Thymus (tissue), 11 donors: ENCODE data around the gene ASTN2. TPM values are rescaled to one million over a fixed set of nuclear protein-coding genes. Genes with fewer than 3 reads are reported as not detected.
A peak's percentile ranks its signal among the peaks of the same experiment; 100 is the strongest.

ENCODE experiments used
- DNase-seq, 9 donors: peaks; one replicate each; pipeline ENCODE4 v3.0.0-alpha.2; 2013; ENCODE audit warnings: low spot score in 9 of 9, low read depth in 6 of 9, missing footprints in 1 of 9
- H3K27ac ChIP-seq, 2 donors: one replicate each; pipeline ENCODE4 v1.5.1; 2013; ENCODE audit warnings: control low read depth in 1 of 2, low read depth in 1 of 2, low read length in 1 of 2, mild to moderate bottlenecking in 1 of 2, moderate library complexity in 1 of 2
- H3K27me3 ChIP-seq, 2 donors: one replicate each; pipeline ENCODE4 v1.5.1; 2013; ENCODE audit warnings: low read length in 1 of 2; ENCODE audit not compliant: control insufficient read depth in 2 of 2, insufficient read depth in 1 of 2
- H3K36me3 ChIP-seq, 2 donors: one replicate each; pipeline ENCODE4 v1.5.1; 2013; ENCODE audit warnings: low read length in 1 of 2, mild to moderate bottlenecking in 1 of 2, moderate library complexity in 1 of 2; ENCODE audit not compliant: control insufficient read depth in 2 of 2, insufficient read depth in 2 of 2
- H3K4me1 ChIP-seq, 2 donors: one replicate each; pipeline ENCODE4 v1.5.1; 2013; ENCODE audit warnings: low read length in 2 of 2; ENCODE audit not compliant: control insufficient read depth in 2 of 2, insufficient read depth in 2 of 2
- H3K4me3 ChIP-seq, 2 donors: one replicate each; pipeline ENCODE4 v1.5.1; 2013; ENCODE audit warnings: low read length in 2 of 2, control low read depth in 1 of 2, mild to moderate bottlenecking in 1 of 2
- H3K9me3 ChIP-seq, 2 donors: one replicate each; pipeline ENCODE4 v1.5.1; 2013; ENCODE audit warnings: low read length in 1 of 2, mild to moderate bottlenecking in 1 of 2; ENCODE audit not compliant: control insufficient read depth in 2 of 2, insufficient read depth in 1 of 2
- WGBS: extraction: QIAGEN DNeasy Blood & Tissue Kit; methylation state at CpG from one replicate; pipeline ENCODE4 v1.1.7; 2013; 5-methylcytosine and 5-hydroxymethylcytosine counted together
- polyA plus RNA-seq: library from polyadenylated mRNA; stranded (reverse); fragments of 200-250 nt; gene quantifications from one replicate; pipeline ENCODE4 v1.2.3, GENCODE V29; 2013
- total RNA-seq: library from RNA; stranded (reverse); fragments of 120-200 nt; gene quantifications from one replicate; pipeline ENCODE4 v1.2.4, GENCODE V29; 2013
- donor health status: healthy.

ASTN2 gene
- total and polyA plus RNA-seq, 2 donors = 5.8 to 5.9 TPM

DNA sequence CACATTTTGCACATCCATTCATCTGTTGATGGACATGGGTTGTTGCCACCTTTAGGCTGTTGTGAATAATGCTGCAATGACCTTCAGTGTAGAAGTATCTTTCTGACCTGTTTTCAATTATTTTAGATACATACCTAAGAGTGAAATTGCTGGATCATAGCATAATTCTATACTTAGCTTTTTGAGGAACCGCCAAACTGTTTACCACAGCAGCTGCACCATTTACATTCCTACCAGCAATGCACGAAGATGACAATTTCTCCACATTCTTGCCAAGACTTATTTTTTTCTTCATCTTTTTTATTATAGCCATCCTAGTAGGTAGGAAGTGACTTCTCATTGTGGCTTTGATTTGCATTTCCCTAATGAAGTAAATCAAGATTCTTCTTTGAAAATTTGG is 36.5 kb upstream of the ASTN2 start:
- no peaks in the 10 kb centered on the region for H3K36me3 ChIP-seq
- WGBS = 91% methylated on average over 2 of the region's 2 CpGs

GRCh38 chr9:117448066-117448465 is 33.2 kb upstream of the ASTN2 start:
- no peak overlapping the region for H3K4me3 ChIP-seq
- H3K27me3 ChIP-seq = no peaks in the 10 kb centered on the region
- H3K27ac ChIP-seq = no peak overlapping the region
- H3K9me3 ChIP-seq = no peaks in the 10 kb centered on the region
- DNase-seq = no peak
- 62% methylated on average over 3 of the region's 3 CpGs for WGBS
- no peaks in the 10 kb centered on the region for H3K36me3 ChIP-seq
- H3K4me1 ChIP-seq = no peaks in the 10 kb centered on the region

More for the DNA sequence above, 36.5 kb upstream of the ASTN2 start:
- Histone ChIP-seq H3K4me3 (no peak overlapping the region), H3K9me3 (no peaks in the 10 kb centered on the region), H3K4me1 (no peaks in the 10 kb centered on the region), H3K27me3 (no peaks in the 10 kb centered on the region), H3K27ac (no peak overlapping the region)
- DNase-seq = no peak

DNA sequence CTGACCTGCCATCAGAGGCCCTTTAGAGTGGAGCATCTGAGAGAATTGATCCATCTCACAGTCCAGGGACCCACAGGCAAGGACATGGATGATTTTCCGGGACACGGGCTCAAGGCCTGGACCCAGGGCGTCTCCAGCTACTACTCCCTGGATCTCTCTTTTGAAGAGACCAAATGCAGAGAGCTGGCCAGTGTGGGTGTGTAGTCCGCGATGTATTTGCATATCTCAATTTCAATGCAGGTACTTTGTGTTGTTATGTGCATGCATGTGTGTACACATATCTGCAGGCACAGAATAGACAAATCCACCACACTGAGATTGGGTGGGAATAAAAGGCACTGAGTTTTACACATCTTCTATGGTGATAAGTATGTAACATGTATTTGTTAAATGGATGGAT is 30.8 kb upstream of the ASTN2 start:
- no peak for DNase-seq
- no peaks in the 10 kb centered on the region for H3K9me3 ChIP-seq
- no peaks in the 10 kb centered on the region for H3K4me1 ChIP-seq
- WGBS = 98% methylated on average over 5 of the region's 5 CpGs
- no peak overlapping the region for H3K4me3 ChIP-seq
- H3K27me3 ChIP-seq = no peaks in the 10 kb centered on the region
- H3K36me3 ChIP-seq = no peaks in the 10 kb centered on the region
- H3K27ac ChIP-seq = no peak overlapping the region

DNA sequence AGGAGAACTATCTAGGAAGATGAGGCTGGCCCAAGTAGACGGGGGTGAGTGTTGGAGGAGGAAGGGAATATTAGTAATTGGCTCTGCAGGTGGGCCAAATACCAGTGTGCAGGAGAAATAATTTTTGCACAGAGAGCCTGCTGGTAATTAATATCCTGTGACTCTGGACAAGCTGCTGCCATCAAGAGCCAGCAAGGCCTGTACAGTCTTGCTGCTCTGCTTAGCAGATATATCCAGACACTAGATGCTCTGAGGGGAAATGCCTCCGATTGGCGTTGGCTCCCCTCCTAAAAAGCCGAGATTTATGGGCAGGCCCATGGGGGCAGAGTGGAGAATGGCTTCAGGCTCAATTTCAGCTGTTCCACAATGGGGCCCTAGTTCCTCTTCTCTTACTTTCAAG is 29.6 kb upstream of the ASTN2 start:
- Histone ChIP-seq H3K27me3 (no peaks in the 10 kb centered on the region), H3K36me3 (no peaks in the 10 kb centered on the region), H3K27ac (no peak overlapping the region), H3K4me3 (no peak overlapping the region), H3K9me3 (no peaks in the 10 kb centered on the region), H3K4me1 (no peaks in the 10 kb centered on the region)
- DNase-seq = peak in 1 of 9 donors; percentile 9
- WGBS = 70% methylated on average over 4 of the region's 4 CpGs

GRCh38 chr9:117437283-117437682 is 22.4 kb upstream of the ASTN2 start:
- Histone ChIP-seq H3K4me1 (no peaks in the 10 kb centered on the region), H3K4me3 (no peak overlapping the region), H3K9me3 (no peaks in the 10 kb centered on the region), H3K36me3 (no peaks in the 10 kb centered on the region), H3K27ac (no peak overlapping the region), H3K27me3 (no peaks in the 10 kb centered on the region)
- 54% methylated on average over 6 of the region's 6 CpGs for WGBS
- DNase-seq = no peak

GRCh38 chr9:117435630-117436261 is 20.9 kb upstream of the ASTN2 start:
- no peaks in the 10 kb centered on the region for H3K36me3 ChIP-seq
- H3K27me3 ChIP-seq = no peaks in the 10 kb centered on the region
- no peaks in the 10 kb centered on the region for H3K9me3 ChIP-seq
- H3K4me3 ChIP-seq = no peak overlapping the region
- no peaks in the 10 kb centered on the region for H3K4me1 ChIP-seq
- DNase-seq = no peak
- WGBS = 89% methylated on average over 4 of the region's 4 CpGs
- H3K27ac ChIP-seq = no peak overlapping the region

DNA sequence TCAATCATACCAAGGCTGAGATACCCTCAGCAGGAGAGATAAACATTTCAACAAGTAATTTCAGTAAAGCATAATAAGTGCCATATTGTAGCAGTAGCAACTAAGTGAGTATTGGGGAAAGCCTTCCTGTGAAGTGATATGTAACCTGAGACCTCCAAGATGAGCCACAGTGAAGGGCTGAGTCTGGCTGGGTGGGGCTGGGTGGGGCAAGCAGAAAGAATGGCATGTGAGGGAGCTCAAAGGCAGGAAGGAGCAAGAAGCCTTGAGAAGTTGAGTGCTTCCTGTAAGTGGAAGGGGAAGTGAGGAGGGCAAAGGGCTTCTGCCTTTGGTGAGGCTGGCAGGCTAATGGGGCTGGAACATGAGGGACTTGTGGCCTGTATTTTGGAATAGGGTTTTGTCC is 19.7 kb upstream of the ASTN2 start:
- no peak overlapping the region for H3K4me3 ChIP-seq
- no peaks in the 10 kb centered on the region for H3K9me3 ChIP-seq
- H3K36me3 ChIP-seq = no peaks in the 10 kb centered on the region
- H3K27me3 ChIP-seq = no peaks in the 10 kb centered on the region
- DNase-seq = no peak
- H3K27ac ChIP-seq = no peak overlapping the region
- H3K4me1 ChIP-seq = no peaks in the 10 kb centered on the region

- Histone ChIP-seq H3K27me3 (no peaks in the 10 kb centered on the region), H3K4me3 (no peak overlapping the region), H3K36me3 (no peaks in the 10 kb centered on the region), H3K4me1 (no peaks in the 10 kb centered on the region), H3K9me3 (no peaks in the 10 kb centered on the region), H3K27ac (no peak overlapping the region)
- 95% methylated on average over 2 of the region's 2 CpGs for WGBS
- no peak for DNase-seq
Observed at GRCh38 chr9:117430813-117431212, 16.0 kb upstream of the ASTN2 start.

DNA sequence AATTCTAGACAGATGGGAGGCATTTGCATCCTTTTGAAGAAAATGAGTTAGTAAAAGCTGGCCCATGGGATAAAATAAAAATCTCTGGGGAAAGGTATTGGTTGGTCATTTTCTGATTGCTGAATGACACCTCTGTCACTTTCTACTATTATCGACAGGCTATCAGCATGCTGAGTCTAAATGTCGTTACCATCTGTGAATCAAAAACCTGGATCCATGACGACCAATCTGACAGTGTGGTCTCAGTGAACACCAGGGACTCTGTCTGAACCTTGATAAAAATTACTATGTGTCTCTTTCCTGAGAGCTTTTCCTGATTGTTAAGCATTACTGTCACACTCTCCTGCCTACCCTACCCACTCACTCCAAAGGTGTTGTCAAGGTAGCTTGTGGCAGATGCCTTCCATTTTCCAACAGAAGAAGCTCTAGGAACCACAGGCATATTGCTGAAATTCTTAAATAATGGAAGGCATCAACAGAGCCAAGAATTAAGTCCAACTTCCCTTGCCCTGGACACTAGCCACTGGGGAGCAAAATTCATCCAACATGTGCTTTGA is 12.6 kb upstream of the ASTN2 start:
- no peaks in the 10 kb centered on the region for H3K27me3 ChIP-seq
- H3K9me3 ChIP-seq = no peaks in the 10 kb centered on the region
- no peak for DNase-seq
- WGBS = 89% methylated on average over 3 of the region's 3 CpGs
- no peaks in the 10 kb centered on the region for H3K36me3 ChIP-seq
- no peak overlapping the region for H3K4me3 ChIP-seq
- no peaks in the 10 kb centered on the region for H3K4me1 ChIP-seq
- H3K27ac ChIP-seq = no peak overlapping the region
